A673 (cell line): ENCODE measurements around the gene CABLES1.
"Not testable (repeated sequence)": the region's sequence is repeated elsewhere in the genome, so short reads cannot be mapped to it uniquely, and the experiment has no call there.

ENCODE experiments used
- EZH2 ChIP-seq: fragments of 200-600 bp; sonication (generic); IDR thresholded peaks from 2 replicates; pipeline ENCODE4 v1.6.1; 2017; ENCODE audit warnings: borderline replicate concordance, low read depth, mild to moderate bottlenecking, mixed read lengths, antibody characterized with exemption, low read length; ENCODE audit not compliant: poor library complexity, severe bottlenecking
- TF ChIP-seq, protein P1 (sequence below): fragments of 300-800, 200-600 bp; sonication (generic); conservative IDR thresholded peaks from 2 replicates; pipeline ENCODE4 v1.5.1; 2017; ENCODE audit warnings: low read depth, mild to moderate bottlenecking, antibody characterized with exemption, low read length, moderate library complexity, mixed read lengths

- TF ChIP-seq, protein P1, sequence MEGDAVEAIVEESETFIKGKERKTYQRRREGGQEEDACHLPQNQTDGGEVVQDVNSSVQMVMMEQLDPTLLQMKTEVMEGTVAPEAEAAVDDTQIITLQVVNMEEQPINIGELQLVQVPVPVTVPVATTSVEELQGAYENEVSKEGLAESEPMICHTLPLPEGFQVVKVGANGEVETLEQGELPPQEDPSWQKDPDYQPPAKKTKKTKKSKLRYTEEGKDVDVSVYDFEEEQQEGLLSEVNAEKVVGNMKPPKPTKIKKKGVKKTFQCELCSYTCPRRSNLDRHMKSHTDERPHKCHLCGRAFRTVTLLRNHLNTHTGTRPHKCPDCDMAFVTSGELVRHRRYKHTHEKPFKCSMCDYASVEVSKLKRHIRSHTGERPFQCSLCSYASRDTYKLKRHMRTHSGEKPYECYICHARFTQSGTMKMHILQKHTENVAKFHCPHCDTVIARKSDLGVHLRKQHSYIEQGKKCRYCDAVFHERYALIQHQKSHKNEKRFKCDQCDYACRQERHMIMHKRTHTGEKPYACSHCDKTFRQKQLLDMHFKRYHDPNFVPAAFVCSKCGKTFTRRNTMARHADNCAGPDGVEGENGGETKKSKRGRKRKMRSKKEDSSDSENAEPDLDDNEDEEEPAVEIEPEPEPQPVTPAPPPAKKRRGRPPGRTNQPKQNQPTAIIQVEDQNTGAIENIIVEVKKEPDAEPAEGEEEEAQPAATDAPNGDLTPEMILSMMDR, result not testable (repeated sequence)
- TF ChIP-seq EZH2, result not testable (repeated sequence)
These were observed 133.8 kb downstream of the CABLES1 start for GRCh38 chr18:23269068-23269467.
